ENCODE data around the gene CNGA3. TPM values are rescaled to one million over a fixed set of nuclear protein-coding genes. Genes with fewer than 3 reads are reported as not detected.
"Not testable (repeated sequence)": the region's sequence is repeated elsewhere in the genome, so short reads cannot be mapped to it uniquely, and the experiment has no call there.

The CNGA3 gene
- total and polyA plus RNA-seq, 2 of the 8 experiments (the other 6 are each of a cell fraction or from before 2014, with no cell fraction given), result 0.02 TPM; not detected in 1

DNA sequence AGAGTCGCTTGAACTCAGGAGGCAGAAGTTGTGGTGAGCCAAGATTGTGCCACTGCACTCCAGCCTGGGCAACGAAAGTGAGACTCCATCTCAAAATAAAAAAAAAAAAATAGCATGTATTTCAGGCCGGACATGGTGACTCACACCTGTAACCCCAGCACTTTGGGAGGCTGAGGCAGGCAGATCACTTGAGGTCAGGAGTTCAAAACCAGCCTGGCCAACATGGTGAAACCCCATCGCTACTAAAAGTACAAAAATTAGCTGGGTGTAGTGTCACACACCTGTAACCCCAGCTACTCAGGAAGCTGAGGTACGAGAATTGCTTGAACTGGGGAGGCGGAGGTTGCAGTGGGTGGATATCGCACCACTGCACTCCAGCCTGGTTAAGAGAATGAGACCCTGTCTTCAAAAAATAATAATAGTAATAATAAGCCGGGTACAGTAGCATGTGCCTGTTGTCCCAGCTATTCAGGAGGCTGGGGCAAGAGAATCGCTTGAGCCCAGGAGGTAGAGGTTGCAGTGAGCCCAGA is 69.5 kb downstream of the CNGA3 start:
- H3K36me3 ChIP-seq (ENCODE audit: control insufficient read depth in 2 of 4, insufficient read depth in 4 of 4, low read length in 3 of 4); H2BK20ac ChIP-seq (ENCODE audit: low read length); H3K79me2 ChIP-seq (ENCODE audit: control insufficient read depth in 1 of 2, insufficient read depth in 2 of 2, low read length in 2 of 2); H3K27me3 ChIP-seq (replicated peaks in 1 of 4; ENCODE audit: control insufficient read depth in 3 of 4, extremely low read depth in 1 of 4, insufficient read depth in 3 of 4, low read length in 3 of 4); H2BK5ac ChIP-seq (ENCODE audit: low read depth, low read length); POLR2A ChIA-PET (ENCODE audit: partially characterized antibody); H4K20me1 ChIP-seq (replicated peaks in 1 of 2; ENCODE audit: control insufficient read depth in 1 of 2, insufficient read depth in 2 of 2, low read length in 2 of 2); H3K27ac ChIP-seq (ENCODE audit: low read depth, low read length); H2AFZ ChIP-seq (ENCODE audit: low read length); H2AK5ac ChIP-seq (ENCODE audit: low read depth, low read length); H3K4me2 ChIP-seq (ENCODE audit: insufficient read depth in 1 of 2, low read depth in 2 of 2, low read length in 2 of 2); H4K8ac ChIP-seq (ENCODE audit: extremely low read depth, insufficient read depth, low read length); H3K56ac ChIP-seq (replicated peaks; ENCODE audit: insufficient read length, low read depth, low read length); H3K23me2 ChIP-seq (ENCODE audit: low read depth, low read length); H2BK120ac ChIP-seq (replicated peaks; ENCODE audit: low read depth, low read length); H3K4me1 ChIP-seq (replicated peaks in 1 of 4; ENCODE audit: control insufficient read depth in 3 of 4, insufficient read depth in 4 of 4, low read length in 3 of 4); H2BK15ac ChIP-seq (ENCODE audit: low read length); H3K23ac ChIP-seq (ENCODE audit: insufficient read length); H3K9ac ChIP-seq (replicated peaks in 1 of 4; ENCODE audit: extremely low read depth in 1 of 4, low read depth in 3 of 4, low read length in 3 of 4); H3K4me3 ChIP-seq (ENCODE audit: extremely low read depth in 1 of 4, insufficient read depth in 2 of 4, low read depth in 3 of 4, low read length in 4 of 4); H3K18ac ChIP-seq (ENCODE audit: extremely low read depth, low read length); H3K79me1 ChIP-seq (ENCODE audit: low read depth, low read length); H2BK12ac ChIP-seq (ENCODE audit: low read depth, low read length); H3K4ac ChIP-seq (replicated peaks; ENCODE audit: insufficient read length, low read depth, low read length); H4K91ac ChIP-seq (replicated peaks; ENCODE audit: insufficient read length, low read length); H3K14ac ChIP-seq (ENCODE audit: insufficient read length); H4K5ac ChIP-seq (ENCODE audit: insufficient read length, low read depth, low read length); FAIRE-seq; DNase-seq (ENCODE audit: low read depth in 1 of 2, low spot score in 2 of 2): not testable (repeated sequence)
- CTCF ChIA-PET (ENCODE audit: partially characterized antibody), result interaction anchor here (0.6 to 0.8 kb wide), 3 partner anchors 46 to 223 kb away, joined by 3 to 4 read pairs (median 3); no protein-coding TSS in a partner anchor
- H3K9me3 ChIP-seq (ENCODE audit: insufficient read depth in 2 of 2, low read depth in 1 of 2, low read length in 1 of 2), result peaks cover 18 to 20% of the 10 kb centered on the region in 2 experiments
- WGBS, 2 experiments (ENCODE audit: extremely low coverage in 1 of 2, insufficient coverage in 1 of 2, insufficient read length in 1 of 2, insufficient replicate concordance in 2 of 2, low coverage in 1 of 2, low lambda C conversion rate in 2 of 2, missing lambda C conversion rate in 1 of 2), result 92% methylated on average over 9 of the region's 9 CpGs; no CpG with 5 or more reads in 1 of the 2 experiments
